ENCODE data around the gene ZNF488.

The ZNF488 gene

DNA sequence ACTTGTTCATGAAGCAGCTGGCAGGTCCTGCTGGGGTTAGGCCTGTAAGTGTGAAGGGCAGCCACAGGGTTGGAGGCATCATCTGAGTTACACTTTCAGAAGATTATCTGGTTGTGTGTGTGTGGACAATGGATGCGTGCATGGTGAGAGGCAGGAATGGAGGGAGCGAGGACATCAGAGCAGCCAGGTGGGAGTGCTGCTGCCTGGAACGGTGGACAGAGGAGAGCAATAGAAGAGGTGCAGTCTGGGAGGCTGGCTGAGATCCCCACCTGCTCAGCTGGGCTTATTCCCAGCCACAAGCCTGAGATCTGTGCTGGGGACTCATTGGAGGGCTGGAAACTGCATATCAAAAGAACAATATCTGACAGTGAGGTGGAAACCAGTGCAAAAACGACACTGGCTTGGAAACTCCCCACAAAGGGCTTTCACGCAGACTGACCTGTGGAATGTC, 17.9 kb downstream of the ZNF488 start:
- DNase-seq (ENCODE audit: low read depth) = no peak

GRCh38 chr10:47365431-47366180, 18.5 kb downstream of the ZNF488 start:
- no peak for DNase-seq (ENCODE audit: low read depth)

GRCh38 chr10:47364911-47365310, 19.2 kb downstream of the ZNF488 start:
- no peak for DNase-seq (ENCODE audit: low read depth)

- DNase-seq (ENCODE audit: low read depth) = no peak
Observed at GRCh38 chr10:47364366-47364765, 19.7 kb downstream of the ZNF488 start.

DNA sequence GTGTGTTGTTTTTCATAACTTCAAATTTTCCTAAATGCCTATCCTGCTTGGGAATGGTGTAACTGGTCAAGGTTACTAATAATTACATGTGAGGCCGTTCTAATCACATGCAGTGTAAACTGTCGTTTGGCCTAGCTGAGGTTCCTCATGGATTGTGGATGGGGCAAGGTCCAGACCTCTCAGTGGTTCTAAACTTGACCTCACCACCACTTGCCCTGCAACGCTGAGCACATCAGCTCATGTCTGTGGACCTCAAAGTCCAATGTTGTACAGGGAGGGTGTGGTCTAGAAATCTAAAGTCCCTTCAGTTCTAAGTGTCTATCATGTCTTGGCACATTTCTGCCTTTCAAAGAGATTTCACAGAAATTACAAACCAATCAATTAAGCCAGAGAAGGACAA, 20.3 kb downstream of the ZNF488 start:
- no peak for DNase-seq (ENCODE audit: low read depth)

DNA sequence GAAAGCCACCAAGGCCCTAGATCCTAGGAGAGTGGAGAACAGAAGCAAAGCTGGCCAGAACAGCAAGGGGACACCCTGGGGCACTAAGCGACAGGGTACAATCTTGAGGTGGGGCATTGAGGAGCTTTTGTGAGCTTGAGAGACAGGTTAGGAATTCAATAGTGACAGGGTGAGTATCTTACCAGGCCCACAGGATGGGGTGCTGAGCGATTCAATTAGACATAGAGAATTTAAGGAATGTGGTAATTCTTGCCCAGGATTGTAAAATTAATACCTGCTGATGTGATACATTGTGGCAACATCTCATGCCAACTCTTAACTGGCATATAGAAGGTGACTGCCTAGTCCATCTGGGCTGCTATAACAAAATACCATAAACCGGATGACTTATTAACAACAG, 21.9 kb downstream of the ZNF488 start:
- DNase-seq (ENCODE audit: low read depth) = no peak

DNA sequence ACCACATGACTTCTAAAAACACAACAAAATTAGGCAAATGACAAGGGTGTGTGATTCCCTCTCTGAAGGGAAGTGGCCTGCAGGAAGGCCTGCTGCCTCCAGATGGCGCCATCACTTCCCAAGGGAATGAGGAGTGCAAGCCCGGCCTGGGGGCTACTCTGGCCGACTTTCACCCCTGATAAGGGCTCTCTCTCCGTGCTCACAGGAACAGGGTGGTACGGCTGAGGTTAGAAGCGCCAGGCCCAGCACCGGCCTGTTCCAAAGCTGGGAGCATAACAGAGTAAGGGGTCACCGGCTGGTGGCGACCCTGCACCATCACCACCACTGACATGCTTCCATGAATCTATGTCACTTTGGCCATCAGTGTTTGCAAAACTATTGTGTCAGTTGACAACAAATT, 22.8 kb downstream of the ZNF488 start:
- DNase-seq (ENCODE audit: low read depth) = peak; percentile 35

DNA sequence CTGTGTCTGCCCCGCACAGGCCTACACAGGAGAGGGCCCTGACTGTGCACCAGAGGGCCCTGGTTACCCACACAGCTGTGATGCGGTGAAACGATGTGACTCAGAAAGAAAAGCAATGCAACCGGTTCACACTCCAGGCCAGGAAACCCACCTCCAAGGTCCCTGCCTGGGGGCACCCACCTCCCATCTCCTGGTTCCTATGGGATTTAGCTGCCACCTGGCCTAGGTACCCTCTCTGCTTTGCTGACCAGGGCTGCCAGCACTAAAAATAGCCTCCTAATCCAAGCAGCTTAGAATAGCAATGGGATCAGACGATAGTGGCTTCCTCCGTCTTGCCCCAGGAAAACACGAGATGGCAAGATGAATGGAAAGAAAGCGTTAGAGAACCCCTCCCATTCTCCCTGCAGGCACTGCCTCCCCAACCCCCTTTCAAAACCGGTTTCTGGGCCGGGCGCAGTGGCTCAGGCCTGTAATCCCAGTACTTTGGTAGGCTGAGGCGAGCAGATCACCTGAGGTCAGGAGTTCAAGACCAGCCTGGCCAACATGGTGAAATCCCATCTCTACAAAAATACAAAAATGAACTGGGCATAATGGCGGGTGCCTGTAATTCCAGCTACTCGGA, 23.6 kb downstream of the ZNF488 start:
- no peak for DNase-seq (ENCODE audit: low read depth)

DNA sequence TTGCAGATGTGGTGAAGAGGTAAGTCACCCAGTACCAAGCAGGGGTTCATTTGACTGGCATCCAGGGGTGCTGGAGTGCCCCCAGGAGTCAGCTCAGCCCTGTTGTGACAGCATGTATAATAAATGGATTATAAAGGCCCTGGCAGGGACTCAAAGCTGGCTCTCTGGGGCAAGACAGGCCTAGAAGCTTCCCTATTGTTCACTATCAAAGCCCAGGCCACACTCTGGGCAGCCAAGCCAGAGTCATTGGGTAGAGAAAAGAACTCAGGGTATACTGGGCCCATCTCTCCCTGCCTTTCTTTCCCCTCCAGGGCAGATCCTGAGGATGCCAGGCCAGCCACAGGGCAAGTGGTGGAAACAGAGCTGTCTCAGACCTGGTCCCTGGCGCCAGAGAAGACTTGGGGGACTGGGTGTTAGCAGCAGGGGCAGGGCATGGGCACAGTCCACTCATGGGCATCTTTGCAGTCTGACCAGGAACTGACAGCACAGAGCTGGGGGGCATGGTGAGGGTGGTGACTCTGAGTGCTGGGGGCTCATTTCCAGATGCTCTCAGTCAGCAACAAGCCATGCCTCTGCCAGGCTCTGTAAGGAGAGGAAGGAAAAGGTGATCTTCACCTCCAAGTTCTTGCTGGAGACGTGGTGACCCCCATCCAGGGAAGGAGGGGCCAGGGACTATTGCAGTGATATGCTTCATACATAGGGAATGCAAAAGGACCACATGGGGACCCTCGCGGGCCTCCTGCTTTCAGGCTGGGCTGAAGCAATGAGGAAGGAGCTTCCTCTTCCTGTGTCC, 24.3 kb downstream of the ZNF488 start:
- no peak for DNase-seq (ENCODE audit: low read depth)

DNA sequence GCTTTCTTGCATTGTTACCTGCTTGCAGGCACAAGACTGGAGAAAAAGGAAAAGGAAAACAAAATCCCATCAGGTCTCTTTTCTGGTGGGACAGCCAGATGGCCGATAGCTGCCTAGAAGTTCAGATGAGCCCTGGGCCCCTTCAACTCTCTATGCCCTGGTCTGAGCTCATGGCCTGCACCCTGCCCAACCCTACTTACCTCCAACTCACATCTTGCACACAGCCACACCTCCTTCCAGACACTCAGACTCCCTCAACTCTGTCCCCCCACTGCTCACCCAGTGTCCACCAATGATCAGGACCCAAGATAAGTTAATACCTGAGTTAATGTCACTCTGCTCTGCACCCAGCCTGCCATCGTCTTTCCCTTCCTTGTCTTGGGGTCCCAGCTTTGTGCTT, 25.0 kb downstream of the ZNF488 start:
- DNase-seq (ENCODE audit: low read depth) = no peak

DNA sequence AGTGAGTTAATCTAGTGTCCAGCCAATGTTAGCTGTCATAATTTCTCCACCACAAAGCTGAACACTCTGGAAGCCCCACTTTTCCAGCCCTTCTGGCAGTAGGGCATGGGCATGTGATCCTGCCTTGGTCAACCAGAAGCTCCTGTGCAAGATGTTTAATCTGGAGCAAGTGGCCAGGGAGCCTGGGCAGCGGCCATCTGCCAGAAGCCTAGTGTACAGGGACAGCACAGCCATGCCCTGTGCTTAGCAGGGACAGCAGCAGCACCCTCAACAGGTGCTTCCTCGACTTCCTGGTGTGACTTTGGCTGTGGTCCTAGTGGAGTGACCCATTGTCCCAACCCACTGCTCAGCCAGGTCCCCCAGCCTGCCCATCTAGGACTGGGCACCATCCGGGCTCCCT, 25.6 kb downstream of the ZNF488 start:
- no peak for DNase-seq (ENCODE audit: low read depth)

- no peak for DNase-seq (ENCODE audit: low read depth)
Observed at GRCh38 chr10:47357911-47358310, 26.2 kb downstream of the ZNF488 start.

GRCh38 chr10:47357131-47357582, 26.9 kb downstream of the ZNF488 start:
- DNase-seq (ENCODE audit: low read depth) = no peak

DNA sequence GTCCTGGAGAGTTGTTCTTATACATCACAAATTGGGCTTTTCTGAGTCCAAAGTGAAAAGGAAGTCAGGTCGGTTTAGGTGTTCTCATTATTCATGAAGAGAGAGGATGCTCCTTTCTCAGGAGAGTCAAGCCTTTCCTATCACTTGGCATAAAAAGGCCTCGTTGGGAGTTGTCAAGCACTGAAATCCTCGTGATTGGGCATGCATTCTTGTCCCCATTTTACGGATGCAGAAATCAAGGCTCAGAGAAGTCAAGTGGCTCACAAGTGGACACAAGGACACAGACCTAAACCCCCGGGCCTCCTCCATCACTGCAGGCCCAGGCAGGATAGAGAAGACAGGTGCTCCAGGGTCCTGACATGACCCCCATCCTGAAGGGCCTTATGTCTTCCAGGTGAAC, 27.4 kb downstream of the ZNF488 start:
- no peak for DNase-seq (ENCODE audit: low read depth)

DNA sequence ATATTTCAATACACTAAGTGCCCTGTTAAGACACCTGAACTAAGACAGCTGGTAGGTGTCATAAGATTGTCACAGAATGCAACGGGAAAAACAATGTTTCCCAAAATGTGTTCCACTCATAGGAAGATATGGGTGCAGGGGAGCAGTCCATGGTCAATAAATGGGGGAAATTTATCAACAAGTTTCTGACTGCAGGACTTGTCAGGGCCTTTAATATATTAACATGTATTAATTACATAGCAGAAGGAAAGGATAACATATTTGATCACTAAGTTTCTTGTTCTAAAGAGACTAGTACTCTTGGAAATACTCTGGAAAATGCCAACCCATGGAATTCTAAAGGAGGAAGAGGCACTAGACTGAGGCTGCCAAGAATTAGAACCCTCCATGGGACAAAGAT, 29.2 kb downstream of the ZNF488 start:
- no peak for DNase-seq (ENCODE audit: low read depth)

DNA sequence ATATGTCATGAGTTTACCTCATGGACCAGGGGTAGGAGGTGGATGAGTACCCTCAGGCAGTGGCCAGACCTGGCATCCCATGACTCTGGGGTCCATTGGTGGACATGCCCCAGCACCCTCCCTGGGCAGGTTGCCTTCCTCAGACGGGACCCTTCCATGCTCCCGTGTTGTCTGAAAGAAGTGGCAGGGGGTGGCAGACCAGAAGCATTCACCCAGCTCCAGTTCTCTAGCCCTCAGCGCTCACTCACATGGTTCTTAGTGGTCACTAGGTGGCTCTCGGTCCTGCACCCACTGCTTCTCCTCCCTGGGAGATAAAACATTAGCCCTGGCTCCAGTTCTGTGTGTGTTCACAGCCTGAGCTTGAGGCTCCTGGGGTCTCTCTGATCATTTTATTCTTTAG, 29.9 kb downstream of the ZNF488 start:
- peak; percentile 24 for DNase-seq (ENCODE audit: low read depth)

- DNase-seq (ENCODE audit: low read depth) = no peak
Observed at GRCh38 chr10:47353351-47353750, 30.7 kb downstream of the ZNF488 start.

DNA sequence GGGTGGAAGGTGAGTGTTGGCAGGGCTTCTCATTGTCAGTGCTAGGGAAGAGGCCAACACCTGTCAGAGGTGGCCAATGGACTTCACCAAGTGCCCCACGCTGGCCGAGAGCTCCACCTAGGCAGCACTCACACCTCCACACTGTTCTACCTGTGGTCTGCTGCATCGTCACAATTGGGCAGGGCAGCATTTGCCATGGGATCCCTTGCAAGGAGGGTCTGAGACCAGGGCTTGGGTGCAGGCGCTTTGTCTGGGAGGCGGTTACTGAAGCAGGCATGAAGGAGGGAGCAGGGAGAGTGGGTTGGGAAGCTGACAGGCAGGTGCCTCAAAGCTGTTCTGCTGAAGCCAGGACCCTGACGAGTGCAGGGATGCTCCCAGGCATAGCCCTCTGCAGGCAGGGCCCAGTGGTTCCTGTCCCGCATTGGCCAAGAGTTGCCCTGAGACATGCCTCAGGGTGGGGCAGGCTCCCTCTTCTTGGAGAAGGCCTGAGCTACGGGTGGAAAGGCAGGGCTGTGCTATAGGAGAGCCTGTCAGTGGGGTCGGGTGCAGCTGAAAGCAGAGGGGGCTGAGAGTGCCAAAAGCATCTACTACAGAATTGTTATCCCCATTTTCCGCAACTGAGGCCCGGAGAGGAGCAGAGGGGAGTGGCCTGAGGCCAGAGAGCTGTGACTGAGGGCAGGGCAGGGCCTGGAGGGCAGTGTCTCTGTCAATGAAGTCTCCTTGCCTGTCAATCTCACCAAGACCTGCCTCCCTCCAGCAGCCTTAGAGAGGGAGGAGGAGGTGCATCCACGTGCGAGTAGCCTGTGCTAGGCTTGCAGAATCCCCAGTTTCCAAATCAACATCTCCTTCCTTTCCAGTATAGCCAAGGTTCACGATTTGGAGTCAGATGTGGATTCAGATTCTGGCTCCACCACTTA, 31.9 kb downstream of the ZNF488 start:
- no peak for DNase-seq (ENCODE audit: low read depth)

DNA sequence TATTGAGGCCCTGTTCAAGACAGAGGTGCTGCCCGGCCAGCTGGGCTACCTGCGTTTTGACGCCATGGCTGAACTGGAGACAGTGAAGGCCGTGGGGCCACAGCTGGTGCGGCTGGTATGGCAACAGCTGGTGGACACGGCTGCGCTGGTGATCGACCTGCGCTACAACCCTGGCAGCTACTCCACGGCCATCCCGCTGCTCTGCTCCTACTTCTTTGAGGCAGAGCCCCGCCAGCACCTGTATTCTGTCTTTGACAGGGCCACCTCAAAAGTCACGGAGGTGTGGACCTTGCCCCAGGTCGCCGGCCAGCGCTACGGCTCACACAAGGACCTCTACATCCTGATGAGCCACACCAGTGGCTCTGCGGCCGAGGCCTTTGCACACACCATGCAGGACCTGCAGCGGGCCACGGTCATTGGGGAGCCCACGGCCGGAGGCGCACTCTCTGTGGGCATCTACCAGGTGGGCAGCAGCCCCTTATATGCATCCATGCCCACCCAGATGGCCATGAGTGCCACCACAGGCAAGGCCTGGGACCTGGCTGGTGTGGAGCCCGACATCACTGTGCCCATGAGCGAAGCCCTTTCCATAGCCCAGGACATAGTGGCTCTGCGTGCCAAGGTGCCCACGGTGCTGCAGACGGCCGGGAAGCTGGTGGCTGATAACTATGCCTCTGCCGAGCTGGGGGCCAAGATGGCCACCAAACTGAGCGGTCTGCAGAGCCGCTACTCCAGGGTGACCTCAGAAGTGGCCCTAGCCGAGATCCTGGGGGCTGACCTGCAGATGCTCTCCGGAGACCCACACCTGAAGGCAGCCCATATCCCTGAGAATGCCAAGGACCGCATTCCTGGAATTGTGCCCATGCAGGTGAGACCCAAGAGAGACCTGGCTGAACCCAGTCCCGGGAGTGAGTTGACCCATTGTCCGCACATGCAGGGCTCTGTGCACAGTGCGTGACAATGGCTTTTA, 33.1 kb downstream of the ZNF488 start:
- no peak for DNase-seq (ENCODE audit: low read depth)

- DNase-seq (ENCODE audit: low read depth) = no peak
Observed at GRCh38 chr10:47349941-47350371, 34.1 kb downstream of the ZNF488 start.

- no peak for DNase-seq (ENCODE audit: low read depth)
Observed at GRCh38 chr10:47349516-47349915, 34.6 kb downstream of the ZNF488 start.
